ENCODE results near the gene CFAP61.

CFAP61 gene

DNA sequence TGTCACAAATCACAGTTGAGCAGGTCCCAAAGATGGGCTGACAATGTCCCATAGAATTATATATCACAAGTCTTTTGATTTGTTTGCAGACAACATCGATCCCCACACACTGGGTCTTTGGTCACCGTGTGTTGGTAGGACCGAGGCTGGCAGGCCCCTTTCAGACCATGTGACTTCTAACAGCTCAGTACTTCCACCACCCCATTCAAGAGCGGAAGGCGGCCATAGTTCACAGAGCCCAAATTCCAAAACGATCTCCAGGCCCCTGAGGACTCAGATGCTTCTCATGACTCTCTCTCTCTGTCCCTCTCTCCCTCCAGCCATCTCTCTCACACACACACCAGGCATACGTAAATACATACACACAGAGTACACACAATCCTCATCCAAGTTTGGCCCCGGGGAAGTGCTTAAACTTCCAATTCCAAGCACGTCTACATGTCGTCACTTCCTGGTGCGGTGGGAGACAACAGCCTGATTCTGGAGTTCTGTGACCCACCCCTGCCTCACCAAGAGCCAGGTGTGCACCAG is 159.7 kb downstream of the CFAP61 start:
- DNase-seq (ENCODE audit: low read depth): no peak
- H3K4me3 ChIP-seq (ENCODE audit: low read length): no peak overlapping the region
- TF ChIP-seq, protein P1, sequence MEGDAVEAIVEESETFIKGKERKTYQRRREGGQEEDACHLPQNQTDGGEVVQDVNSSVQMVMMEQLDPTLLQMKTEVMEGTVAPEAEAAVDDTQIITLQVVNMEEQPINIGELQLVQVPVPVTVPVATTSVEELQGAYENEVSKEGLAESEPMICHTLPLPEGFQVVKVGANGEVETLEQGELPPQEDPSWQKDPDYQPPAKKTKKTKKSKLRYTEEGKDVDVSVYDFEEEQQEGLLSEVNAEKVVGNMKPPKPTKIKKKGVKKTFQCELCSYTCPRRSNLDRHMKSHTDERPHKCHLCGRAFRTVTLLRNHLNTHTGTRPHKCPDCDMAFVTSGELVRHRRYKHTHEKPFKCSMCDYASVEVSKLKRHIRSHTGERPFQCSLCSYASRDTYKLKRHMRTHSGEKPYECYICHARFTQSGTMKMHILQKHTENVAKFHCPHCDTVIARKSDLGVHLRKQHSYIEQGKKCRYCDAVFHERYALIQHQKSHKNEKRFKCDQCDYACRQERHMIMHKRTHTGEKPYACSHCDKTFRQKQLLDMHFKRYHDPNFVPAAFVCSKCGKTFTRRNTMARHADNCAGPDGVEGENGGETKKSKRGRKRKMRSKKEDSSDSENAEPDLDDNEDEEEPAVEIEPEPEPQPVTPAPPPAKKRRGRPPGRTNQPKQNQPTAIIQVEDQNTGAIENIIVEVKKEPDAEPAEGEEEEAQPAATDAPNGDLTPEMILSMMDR (conservative IDR thresholded peaks at IDR 0.05; ENCODE audit: low read length): no peak

DNA sequence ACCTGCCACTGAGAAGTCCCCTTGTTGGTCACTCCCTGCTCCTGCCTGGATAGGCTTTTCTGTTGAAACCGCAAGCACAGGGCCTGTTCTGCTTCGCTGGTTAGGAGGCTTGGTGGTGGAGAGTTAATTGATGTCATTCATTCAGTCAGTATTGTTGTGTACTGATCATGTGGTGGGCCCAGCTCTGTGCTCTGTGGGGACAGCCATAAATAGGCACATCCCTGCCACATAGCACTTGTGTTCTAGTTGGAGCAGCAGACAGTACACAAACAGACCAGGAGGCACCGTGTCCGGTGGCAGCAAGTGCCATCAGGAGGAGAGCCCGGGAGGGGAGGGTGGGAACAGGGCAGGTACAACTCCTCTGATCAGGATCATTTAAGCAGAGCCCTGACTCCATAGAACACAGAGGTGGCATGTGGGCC is 160.4 kb downstream of the CFAP61 start:
- H3K4me3 ChIP-seq (ENCODE audit: low read length): no peak overlapping the region
- TF ChIP-seq, protein P1 (conservative IDR thresholded peaks at IDR 0.05; ENCODE audit: low read length): no peak
- DNase-seq (ENCODE audit: low read depth): no peak

DNA sequence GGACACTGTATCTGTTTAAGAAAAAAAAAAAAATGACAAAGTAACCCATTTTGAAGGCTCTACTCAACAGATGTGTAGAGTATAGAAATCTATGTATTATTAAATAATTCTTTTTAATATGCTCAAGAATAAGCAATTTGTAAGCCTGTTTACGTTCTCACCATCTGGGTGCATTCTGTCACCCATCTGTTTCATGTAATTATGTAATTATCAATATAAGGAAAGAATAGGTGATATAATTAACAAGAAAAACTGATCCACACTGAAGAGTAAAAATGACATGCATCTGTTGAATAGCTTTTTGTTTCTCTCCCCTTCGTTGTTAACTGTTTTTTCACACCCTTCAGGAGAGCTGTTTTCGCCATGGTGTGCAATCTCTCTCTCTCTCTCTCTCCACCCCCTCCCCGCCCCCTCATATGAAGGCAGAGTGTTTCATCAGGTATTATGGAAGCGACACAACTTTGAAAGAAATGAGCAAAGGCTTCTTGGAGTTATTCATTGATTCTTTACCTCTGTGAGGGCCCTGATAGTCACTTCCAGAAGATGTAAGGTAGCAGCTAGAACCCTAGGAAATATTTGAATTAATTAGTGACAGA is 161.3 kb downstream of the CFAP61 start:
- TF ChIP-seq, protein P1 (conservative IDR thresholded peaks at IDR 0.05; ENCODE audit: low read length): no peak
- H3K4me3 ChIP-seq (ENCODE audit: low read length): no peak overlapping the region
- DNase-seq (ENCODE audit: low read depth): no peak

DNA sequence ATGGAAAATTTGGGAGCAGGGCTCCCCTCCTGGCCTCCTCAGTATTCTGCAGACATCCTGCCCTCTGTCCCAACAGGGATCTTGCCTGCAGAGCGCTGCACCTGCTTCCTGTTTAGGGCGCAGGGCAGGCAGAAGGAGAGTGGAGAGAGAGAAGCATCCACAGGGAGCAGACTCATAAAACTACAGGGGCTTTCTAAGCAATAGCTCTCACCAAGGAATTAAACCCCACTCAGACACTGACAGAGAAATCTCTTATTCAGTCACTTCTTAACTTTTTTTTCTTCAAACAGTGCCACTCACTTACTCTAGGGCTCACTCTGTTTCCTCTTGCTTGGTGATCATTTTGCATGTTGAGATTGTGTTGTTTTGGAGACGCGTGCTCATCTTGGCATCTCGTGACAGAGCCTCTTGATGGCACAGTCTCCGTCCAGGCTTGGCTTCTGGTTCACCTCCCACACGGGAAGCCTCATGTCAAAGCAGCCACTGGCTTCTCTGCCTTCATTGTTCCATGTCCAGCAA is 162.5 kb downstream of the CFAP61 start:
- no peak overlapping the region for H3K4me3 ChIP-seq (ENCODE audit: low read length)
- TF ChIP-seq, protein P1 (conservative IDR thresholded peaks at IDR 0.05; ENCODE audit: low read length): no peak
- no peak for DNase-seq (ENCODE audit: low read depth)

DNA sequence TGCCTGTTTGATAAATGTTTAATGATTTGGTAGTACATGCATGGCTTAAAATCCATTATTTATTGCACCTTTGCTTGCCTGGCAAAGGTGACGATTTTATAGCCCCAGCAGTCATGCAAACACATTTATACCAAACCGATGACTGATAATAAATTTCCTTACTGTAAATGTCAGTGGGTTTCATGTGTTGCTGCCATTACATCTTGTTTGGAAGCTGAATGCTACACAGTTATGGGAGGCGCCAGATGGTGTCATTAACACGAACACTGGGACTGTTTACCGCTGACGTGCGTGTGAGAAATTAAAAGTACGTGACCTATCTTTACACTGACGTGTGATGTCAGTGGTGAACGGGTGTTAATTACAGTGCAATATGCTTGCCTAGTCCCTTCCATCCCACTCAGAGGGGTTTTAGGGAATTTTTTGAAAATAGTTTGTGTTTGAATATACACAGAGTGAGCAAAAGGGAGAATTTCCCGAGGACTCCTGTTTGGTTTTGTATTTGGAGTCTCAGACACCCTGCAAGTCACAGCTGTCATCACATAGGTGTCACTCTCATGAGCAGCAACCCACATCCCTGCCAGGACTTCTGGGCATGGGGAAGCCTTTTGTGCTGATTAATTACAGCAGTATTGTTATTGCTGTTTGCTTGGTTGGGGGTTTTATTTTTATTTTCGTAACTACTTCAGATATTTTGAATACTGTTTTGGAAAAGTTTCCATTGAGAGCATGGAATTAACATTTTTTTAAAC is 163.8 kb downstream of the CFAP61 start:
- no peak for DNase-seq (ENCODE audit: low read depth)
- H3K4me3 ChIP-seq (ENCODE audit: low read length): no peak overlapping the region
- TF ChIP-seq, protein P1 (conservative IDR thresholded peaks at IDR 0.05; ENCODE audit: low read length): no peak

DNA sequence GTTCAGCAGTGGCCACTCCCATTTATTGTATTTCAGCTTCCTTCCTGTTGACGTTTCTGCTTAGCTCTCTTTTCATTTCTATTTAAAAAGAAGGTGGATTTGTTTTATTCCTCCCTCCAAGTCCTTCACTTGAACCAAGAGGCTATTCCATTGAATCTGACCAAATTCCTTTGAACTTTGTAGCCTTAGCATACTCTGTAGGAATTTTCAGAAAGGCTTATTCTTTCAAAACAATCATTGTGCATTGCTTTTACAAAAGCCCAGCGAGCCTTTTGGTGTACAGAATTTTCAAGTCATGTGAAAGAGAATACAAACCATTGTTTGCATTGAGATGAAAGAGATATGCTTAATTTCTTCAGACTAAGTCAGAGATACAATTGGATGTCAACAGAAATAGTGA is 164.6 kb downstream of the CFAP61 start:
- H3K4me3 ChIP-seq (ENCODE audit: low read length): no peak overlapping the region
- DNase-seq (ENCODE audit: low read depth): no peak
- TF ChIP-seq, protein P1 (conservative IDR thresholded peaks at IDR 0.05; ENCODE audit: low read length): no peak

All from AG10803 (cell line).